H1 (cell line): ENCODE data around the gene PROM2. TPM values are rescaled to one million over a fixed set of nuclear protein-coding genes. Genes with fewer than 3 reads are reported as not detected.

Source experiments
- CTCF ChIA-PET: fragments of 300-600 bp; sonication (Branson Sonifier 250); formaldehyde crosslinking; loops from one replicate; lab custom pipeline; 2021; ENCODE audit not compliant: partially characterized antibody; lab: Charles Lee
- POLR2A ChIA-PET: fragments of 300-600 bp; sonication (Branson Sonifier 250); formaldehyde crosslinking; loops from one replicate; lab custom pipeline; 2021; ENCODE audit warnings: inconsistent platforms; ENCODE audit not compliant: partially characterized antibody; lab: Charles Lee
- DNase-seq, 2 experiments: peaks; one replicate each; pipeline versions ENCODE4 v3.0.0 to v3.0.0-alpha.2; 2010 to 2022; ENCODE audit warnings: low spot score in 2 of 2, low read depth in 1 of 2, mixed read lengths in 1 of 2
- FAIRE-seq: peaks from 2 replicates; lab custom pipeline; 2011; peaks lifted over from hg19 to GRCh38; lab: Jason Lieb, UNC
- H2AFZ ChIP-seq: 2 replicates; pipeline ENCODE4 v1.8.1; 2012; ENCODE audit warnings: low read length, inconsistent platforms
- H2AK5ac ChIP-seq: 2 replicates; pipeline ENCODE4 v1.6.1; 2013; ENCODE audit warnings: low read depth, low read length
- H2BK120ac ChIP-seq: replicated peaks from 2 replicates; pipeline ENCODE3; 2013; ENCODE audit warnings: low read depth, low read length, inconsistent platforms
- H2BK12ac ChIP-seq: 2 replicates; pipeline ENCODE4 v1.6.1; 2013; ENCODE audit warnings: low read depth, low read length
- H2BK15ac ChIP-seq: 2 replicates; pipeline ENCODE4 v1.6.1; 2013; ENCODE audit warnings: low read length
- H2BK20ac ChIP-seq: 2 replicates; pipeline ENCODE4 v1.6.1; 2013; ENCODE audit warnings: low read length
- H2BK5ac ChIP-seq: 2 replicates; pipeline ENCODE4 v1.6.1; 2013; ENCODE audit warnings: low read depth, low read length
- H3K14ac ChIP-seq: 2 replicates; pipeline ENCODE4 v1.6.1; 2013; ENCODE audit warnings: inconsistent platforms; ENCODE audit not compliant: insufficient read length
- H3K18ac ChIP-seq: 2 replicates; pipeline ENCODE4 v1.6.1; 2013; ENCODE audit warnings: low read length; ENCODE audit errors: extremely low read depth
- H3K23ac ChIP-seq: 2 replicates; pipeline ENCODE4 v1.6.1; 2013; ENCODE audit warnings: inconsistent platforms; ENCODE audit not compliant: insufficient read length
- H3K23me2 ChIP-seq: 2 replicates; pipeline ENCODE4 v1.6.1; 2013; ENCODE audit warnings: low read depth, low read length
- H3K27ac ChIP-seq: 2 replicates; pipeline ENCODE4 v1.6.1; 2011; ENCODE audit warnings: low read depth, low read length, inconsistent platforms
- H3K27me3 ChIP-seq, 4 experiments: replicated peaks in 1 of 4; 1 replicate in 1 of 4; 2 replicates in 3 of 4; pipeline versions ENCODE4 v1.6.1 to v1.8.1; 2011 to 2013; ENCODE audit warnings: low read length in 3 of 4, mild to moderate bottlenecking in 3 of 4, inconsistent platforms in 2 of 4, mixed read lengths in 2 of 4, moderate library complexity in 1 of 4; ENCODE audit not compliant: control insufficient read depth in 3 of 4, insufficient read depth in 3 of 4; ENCODE audit errors: extremely low read depth in 1 of 4
- H3K36me3 ChIP-seq, 4 experiments: 2 replicates each; pipeline versions ENCODE4 v1.6.1 to v1.8.1; 2011 to 2013; ENCODE audit warnings: mild to moderate bottlenecking in 4 of 4, low read length in 3 of 4, moderate library complexity in 2 of 4, control low read depth in 1 of 4, inconsistent platforms in 1 of 4; ENCODE audit not compliant: insufficient read depth in 4 of 4, control insufficient read depth in 2 of 4
- H3K4ac ChIP-seq: replicated peaks from 2 replicates; pipeline ENCODE3; 2013; ENCODE audit warnings: low read length, low read depth, mixed read lengths, inconsistent platforms; ENCODE audit not compliant: insufficient read length
- H3K4me1 ChIP-seq, 4 experiments: replicated peaks in 1 of 4; 1 replicate in 1 of 4; 2 replicates in 3 of 4; pipeline versions ENCODE4 v1.6.1 to v1.8.1; 2011 to 2013; ENCODE audit warnings: low read length in 3 of 4, inconsistent platforms in 2 of 4, mixed read lengths in 1 of 4; ENCODE audit not compliant: insufficient read depth in 4 of 4, control insufficient read depth in 3 of 4
- H3K4me2 ChIP-seq, 2 experiments: 2 replicates each; pipeline versions ENCODE4 v1.6.1 to v1.8.1; 2011 to 2013; ENCODE audit warnings: low read depth in 2 of 2, low read length in 2 of 2, control low read depth in 1 of 2, inconsistent platforms in 1 of 2, mild to moderate bottlenecking in 1 of 2; ENCODE audit not compliant: insufficient read depth in 1 of 2
- H3K4me3 ChIP-seq, 4 experiments: fragments of 200-600, 300-600 bp in 1 of 4; sonication (generic), shearing (Covaris generic), sonication (Bioruptor Twin) in 1 of 4; 2 replicates each; pipeline versions ENCODE4 v1.5.1 to v1.8.1; 2011 to 2016; ENCODE audit warnings: low read length in 4 of 4, low read depth in 3 of 4, control low read depth in 2 of 4, inconsistent platforms in 2 of 4, mild to moderate bottlenecking in 2 of 4, mixed read lengths in 1 of 4, moderate library complexity in 1 of 4; ENCODE audit not compliant: insufficient read depth in 2 of 4; ENCODE audit errors: extremely low read depth in 1 of 4
- H3K56ac ChIP-seq: replicated peaks from 2 replicates; pipeline ENCODE3; 2013; ENCODE audit warnings: low read depth, mild to moderate bottlenecking, mixed read lengths, low read length, inconsistent platforms; ENCODE audit not compliant: insufficient read length
- H3K79me1 ChIP-seq: 2 replicates; pipeline ENCODE4 v1.6.1; 2013; ENCODE audit warnings: low read depth, low read length, control low read depth
- H3K79me2 ChIP-seq, 2 experiments: 2 replicates each; pipeline versions ENCODE4 v1.6.1 to v1.8.1; 2012 to 2013; ENCODE audit warnings: low read length in 2 of 2, mild to moderate bottlenecking in 2 of 2, inconsistent platforms in 1 of 2; ENCODE audit not compliant: insufficient read depth in 2 of 2, control insufficient read depth in 1 of 2
- H3K9ac ChIP-seq, 4 experiments: replicated peaks in 1 of 4; 1 replicate in 1 of 4; 2 replicates in 3 of 4; pipeline versions ENCODE4 v1.6.1 to v1.8.1; 2011 to 2013; ENCODE audit warnings: low read depth in 3 of 4, low read length in 3 of 4, control low read depth in 2 of 4, mild to moderate bottlenecking in 2 of 4, moderate library complexity in 2 of 4, inconsistent platforms in 1 of 4; ENCODE audit errors: extremely low read depth in 1 of 4
- H3K9me3 ChIP-seq, 2 experiments: 2 replicates each; pipeline versions ENCODE4 v1.6.1 to v1.8.1; 2012 to 2013; ENCODE audit warnings: mild to moderate bottlenecking in 2 of 2, moderate library complexity in 2 of 2, control low read depth in 1 of 2, inconsistent platforms in 1 of 2, low read depth in 1 of 2, low read length in 1 of 2, mixed read lengths in 1 of 2; ENCODE audit not compliant: insufficient read depth in 2 of 2
- H4K20me1 ChIP-seq, 2 experiments: replicated peaks in 1 of 2; 2 replicates each; pipeline versions ENCODE3 to v1.8.1; 2011 to 2013; ENCODE audit warnings: inconsistent platforms in 2 of 2, low read length in 2 of 2, mild to moderate bottlenecking in 1 of 2; ENCODE audit not compliant: insufficient read depth in 2 of 2, control insufficient read depth in 1 of 2
- H4K5ac ChIP-seq: 2 replicates; pipeline ENCODE4 v1.6.1; 2013; ENCODE audit warnings: low read length, low read depth, mixed read lengths, inconsistent platforms; ENCODE audit not compliant: insufficient read length
- H4K8ac ChIP-seq: 2 replicates; pipeline ENCODE4 v1.8.0; 2013; ENCODE audit warnings: mild to moderate bottlenecking, moderate library complexity, low read length, inconsistent platforms; ENCODE audit not compliant: insufficient read depth; ENCODE audit errors: extremely low read depth
- H4K91ac ChIP-seq: replicated peaks from 2 replicates; pipeline ENCODE3; 2013; ENCODE audit warnings: low read length, mixed read lengths, inconsistent platforms; ENCODE audit not compliant: insufficient read length
- BACH1 ChIP-seq: IDR thresholded peaks from 2 replicates; pipeline ENCODE4 v1.6.1; 2012; ENCODE audit warnings: low read length, improper control_type of control experiment
- CBX5 ChIP-seq: fragments of 300-800, 300-1000 bp; sonication (generic); IDR thresholded peaks from 2 replicates; pipeline ENCODE4 v1.7.1; 2016; ENCODE audit warnings: antibody characterized with exemption, low read length, low read depth
- CHD2 ChIP-seq: IDR thresholded peaks from 2 replicates; pipeline ENCODE4 v1.6.1; 2012; ENCODE audit warnings: low read length, improper control_type of control experiment
- EGR1 ChIP-seq: IDR thresholded peaks from 2 replicates; pipeline ENCODE4 v1.6.1; 2011; ENCODE audit warnings: low read depth, low read length, borderline replicate concordance
- EZH2 ChIP-seq: fragments of 200-600 bp; sonication (generic); IDR thresholded peaks from 2 replicates; pipeline ENCODE4 v1.7.1; 2012; ENCODE audit warnings: low read depth, mild to moderate bottlenecking, moderate library complexity, low read length, inconsistent platforms; ENCODE audit not compliant: severe bottlenecking
- GABPA ChIP-seq: IDR thresholded peaks from 2 replicates; pipeline ENCODE4 v1.6.1; 2011; ENCODE audit warnings: mild to moderate bottlenecking, low read length, moderate library complexity, borderline replicate concordance; ENCODE audit not compliant: insufficient read depth
- MAFK ChIP-seq: IDR thresholded peaks from 2 replicates; pipeline ENCODE4 v1.6.1; 2012; ENCODE audit warnings: low read depth, mild to moderate bottlenecking, improper control_type of control experiment, low read length
- PHF8 ChIP-seq: fragments of 200-600 bp; sonication (generic); conservative IDR thresholded peaks from 2 replicates; pipeline ENCODE4 v1.7.1; 2012; ENCODE audit warnings: low read depth, mild to moderate bottlenecking, inconsistent platforms, low read length, moderate library complexity
- POLR2A ChIP-seq, 2 experiments: IDR thresholded peaks; 1 replicate in 1 of 2; 2 replicates in 1 of 2; pipeline ENCODE4 v1.6.1; 2011; ENCODE audit warnings: low read depth in 2 of 2, low read length in 2 of 2, mild to moderate bottlenecking in 2 of 2; ENCODE audit errors: control extremely low read depth in 1 of 2
- SIN3A ChIP-seq, 2 experiments: IDR thresholded peaks in 1 of 2; conservative IDR thresholded peaks in 1 of 2; 2 replicates each; pipeline ENCODE4 v1.6.1; 2011 to 2012; ENCODE audit warnings: low read length in 2 of 2, improper control_type of control experiment in 1 of 2, low read depth in 1 of 2, mild to moderate bottlenecking in 1 of 2
- SIRT6 ChIP-seq: IDR thresholded peaks from one replicate; pipeline ENCODE4 v1.7.1; 2012; ENCODE audit warnings: low read length, inconsistent platforms
- SIX5 ChIP-seq: IDR thresholded peaks from 2 replicates; pipeline ENCODE4 v1.6.1; 2011; ENCODE audit warnings: mild to moderate bottlenecking, low read depth, low read length
- TCF12 ChIP-seq: IDR thresholded peaks from 2 replicates; pipeline ENCODE4 v1.6.1; 2011; ENCODE audit warnings: low read depth, mild to moderate bottlenecking, low read length
- WGBS, 2 experiments: shearing (Covaris generic) in 1 of 2; methylation state at CpG; one replicate each; pipeline versions ENCODE4 v1.1.6 to v1.1.7; 2013 to 2015; ENCODE audit warnings: low lambda C conversion rate in 2 of 2, mixed read lengths in 2 of 2, inconsistent platforms in 1 of 2, low coverage in 1 of 2, missing lambda C conversion rate in 1 of 2; ENCODE audit not compliant: insufficient replicate concordance in 2 of 2, insufficient coverage in 1 of 2, insufficient read length in 1 of 2; ENCODE audit errors: extremely low coverage in 1 of 2, missing lambda C conversion rate in 1 of 2; 5-methylcytosine and 5-hydroxymethylcytosine counted together
- polyA plus RNA-seq, 7 experiments: library from polyadenylated mRNA; depleted of rRNA in 3 of 7; stranded (reverse) in 5 of 7; unstranded in 2 of 7; fragments of >200 nt in 5 of 7; fragments of 200-250 nt in 2 of 7; gene quantifications; 1 replicate in 5 of 7; 2 replicates in 1 of 7; 4 replicates in 1 of 7; pipeline versions ENCODE4 v1.2.1 to v1.2.3, GENCODE V29; 2011 to 2013; ENCODE audit warnings: missing spikeins in 2 of 7, mixed read lengths in 2 of 7
- total RNA-seq: library from RNA; stranded (reverse); fragmentation: NEBNext Ultra II Directional; extraction: Animal tissue kit (Norgen Biotek cat#: 25700); gene quantifications from 2 replicates; pipeline ENCODE4 v1.2.1, GENCODE V29; 2021

PROM2 gene
- total and polyA plus RNA-seq, 2 of the 8 experiments (the other 6 are each of a cell fraction or from before 2014, with no cell fraction given), result 1.6 to 3.8 TPM

GRCh38 chr2:95317665-95318425 lies 43.6 kb downstream of the PROM2 start:
- H3K9me3 ChIP-seq, result peaks cover 68 to 97% of the 10 kb centered on the region in 2 experiments; a peak in 3 of 4 replicates
- H2AFZ ChIP-seq, result no peak overlapping the region
- no peak overlapping the region for H4K91ac ChIP-seq
- no peak overlapping the region for H2BK20ac ChIP-seq
- no peak overlapping the region for H3K56ac ChIP-seq
- no peak overlapping the region for H4K5ac ChIP-seq
- H3K9ac ChIP-seq, result no peak overlapping the region
- POLR2A ChIA-PET, result no interaction called here
- H3K79me1 ChIP-seq, result no peaks in the 10 kb centered on the region
- H2BK12ac ChIP-seq, result no peak overlapping the region
- H2BK120ac ChIP-seq, result no peak overlapping the region
- H3K18ac ChIP-seq, result no peak overlapping the region
- no peak overlapping the region for H3K23ac ChIP-seq
- no peaks in the 10 kb centered on the region for H3K36me3 ChIP-seq
- H3K27ac ChIP-seq, result no peak overlapping the region
- no peaks in the 10 kb centered on the region for H3K4me1 ChIP-seq
- H3K27me3 ChIP-seq, result no peaks in the 10 kb centered on the region
- H3K4me3 ChIP-seq, result no peak overlapping the region
- FAIRE-seq (no peak), DNase-seq (no peak)
- H4K8ac ChIP-seq, result no peak overlapping the region
- H3K79me2 ChIP-seq, result no peaks in the 10 kb centered on the region
- CTCF ChIA-PET, result no interaction called here
- WGBS, 2 experiments, result 79% methylated on average over 9 of the region's 12 CpGs; no CpG with 5 or more reads in 1 of the 2 experiments
- H2BK5ac ChIP-seq, result no peak overlapping the region
- no peak overlapping the region for H2AK5ac ChIP-seq
- H2BK15ac ChIP-seq, result no peak overlapping the region
- H3K14ac ChIP-seq, result no peak overlapping the region
- H3K4ac ChIP-seq, result no peak overlapping the region
- no peaks in the 10 kb centered on the region for H4K20me1 ChIP-seq
- H3K23me2 ChIP-seq, result no peaks in the 10 kb centered on the region
- no peak overlapping the region for H3K4me2 ChIP-seq
- TF ChIP-seq BACH1 (no peak), PHF8 (no peak), EGR1 (no peak), SIX5 (no peak), MAFK (no peak), CBX5 (no peak), POLR2A (IDR thresholded peaks at IDR 0.05; ENCODE audit: control extremely low read depth in 1 of 2, low read depth in 2 of 2, low read length in 2 of 2) (no peak), GABPA (no peak), EZH2 (no peak), SIN3A (conservative IDR thresholded peaks at IDR 0.05 in 1 of 2, IDR thresholded peaks at IDR 0.05 in 1 of 2; ENCODE audit: low read depth in 1 of 2, low read length in 2 of 2) (no peak), TCF12 (no peak), SIRT6 (no peak), CHD2 (no peak)
